ENCODE measurements around the gene RASA4.
"Not testable (repeated sequence)": the region's sequence is repeated elsewhere in the genome, so short reads cannot be mapped to it uniquely, and the experiment has no call there.

The RASA4 gene

DNA sequence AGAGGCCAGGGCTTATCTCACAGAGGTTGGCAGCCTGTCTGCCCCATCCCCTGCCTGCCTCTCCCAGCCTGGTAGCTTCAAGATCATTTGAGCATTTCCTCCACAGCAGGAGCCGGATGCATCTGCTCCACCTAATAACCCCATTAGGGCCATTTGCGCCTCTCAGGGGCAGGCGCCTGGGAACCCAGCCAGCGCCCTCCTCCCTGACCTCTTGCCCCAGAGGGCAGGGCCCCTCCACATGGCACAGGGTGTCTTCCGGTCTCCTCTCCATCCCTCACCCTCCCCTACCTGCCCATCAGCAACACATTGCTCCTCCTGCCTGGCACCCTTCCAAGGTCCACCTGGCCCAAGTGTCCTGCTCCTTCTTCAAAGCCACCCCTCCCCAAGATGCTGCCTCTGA is 18.8 kb upstream of the RASA4 start:
- H3K79me2 ChIP-seq (ENCODE audit: control insufficient read depth, low read length); H3K4me2 ChIP-seq (ENCODE audit: low read length); H4K20me1 ChIP-seq (ENCODE audit: control insufficient read depth, insufficient read depth, low read depth, low read length); H3K9me3 ChIP-seq (ENCODE audit: control insufficient read depth, insufficient read depth, low read length); H3K27ac ChIP-seq (ENCODE audit: low read depth, low read length); H3K4me1 ChIP-seq (ENCODE audit: control insufficient read depth, low read length); H3K9me2 ChIP-seq (replicated peaks; ENCODE audit: control insufficient read depth, low read length); H3K36me3 ChIP-seq (ENCODE audit: control insufficient read depth, low read length); H3K4me3 ChIP-seq (ENCODE audit: low read length); H3K27me3 ChIP-seq (ENCODE audit: control insufficient read depth, low read length); H3F3A ChIP-seq (ENCODE audit: control insufficient read depth, insufficient read depth): not testable (repeated sequence)

DNA sequence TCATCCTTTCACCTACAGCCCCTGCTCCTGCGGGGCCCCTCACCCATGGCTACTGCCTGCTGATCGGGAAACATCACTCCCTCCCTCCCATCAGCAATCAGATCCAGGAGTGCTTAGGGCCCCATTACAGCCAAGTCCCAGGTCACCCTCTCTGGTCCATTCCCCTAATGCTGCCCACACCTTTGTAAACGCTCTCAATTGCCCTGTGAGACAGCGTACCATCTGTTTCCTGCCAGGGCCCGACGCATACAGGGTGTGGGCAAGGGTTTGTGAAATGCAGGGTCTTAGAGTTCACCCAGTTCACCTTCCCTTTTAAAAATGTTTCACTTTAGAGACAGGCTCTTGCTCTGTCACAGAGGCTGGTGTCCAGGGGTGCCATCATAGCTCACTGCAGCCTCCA is 17.7 kb upstream of the RASA4 start:
- not testable (repeated sequence) for H3K9me2 ChIP-seq (replicated peaks; ENCODE audit: control insufficient read depth, low read length); H3K36me3 ChIP-seq (ENCODE audit: control insufficient read depth, low read length); H3F3A ChIP-seq (ENCODE audit: control insufficient read depth, insufficient read depth); H3K4me2 ChIP-seq (ENCODE audit: low read length); H3K27me3 ChIP-seq (ENCODE audit: control insufficient read depth, low read length); H3K27ac ChIP-seq (ENCODE audit: low read depth, low read length); H3K9me3 ChIP-seq (ENCODE audit: control insufficient read depth, insufficient read depth, low read length); H4K20me1 ChIP-seq (ENCODE audit: control insufficient read depth, insufficient read depth, low read depth, low read length); H3K4me3 ChIP-seq (ENCODE audit: low read length); H3K79me2 ChIP-seq (ENCODE audit: control insufficient read depth, low read length); H3K4me1 ChIP-seq (ENCODE audit: control insufficient read depth, low read length)

DNA sequence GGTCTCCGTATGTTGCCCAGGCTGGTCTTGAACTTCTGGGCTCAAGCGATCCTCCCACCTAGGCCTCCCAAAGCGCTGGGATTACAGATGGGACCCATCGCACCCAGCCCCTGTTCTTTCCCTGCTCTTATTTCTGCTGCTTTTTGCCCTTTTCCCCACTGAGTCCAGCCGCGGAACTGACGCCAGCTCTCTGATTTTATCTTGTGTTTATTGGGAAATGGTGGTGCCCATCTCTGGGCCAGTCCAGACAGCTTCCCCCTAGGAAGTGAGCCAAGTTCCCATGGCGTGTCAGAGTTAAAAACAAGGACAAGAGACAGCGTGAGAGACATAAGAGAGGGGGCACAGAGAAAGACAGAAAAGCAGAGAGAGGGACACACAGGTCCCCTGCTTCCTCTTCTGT is 14.1 kb upstream of the RASA4 start:
- not testable (repeated sequence) for H3K27me3 ChIP-seq (ENCODE audit: control insufficient read depth, low read length); H3K4me3 ChIP-seq (ENCODE audit: low read length); H3K79me2 ChIP-seq (ENCODE audit: control insufficient read depth, low read length); H3K4me1 ChIP-seq (ENCODE audit: control insufficient read depth, low read length); H3F3A ChIP-seq (ENCODE audit: control insufficient read depth, insufficient read depth); H3K9me2 ChIP-seq (replicated peaks; ENCODE audit: control insufficient read depth, low read length); H3K4me2 ChIP-seq (ENCODE audit: low read length); H4K20me1 ChIP-seq (ENCODE audit: control insufficient read depth, insufficient read depth, low read depth, low read length); H3K27ac ChIP-seq (ENCODE audit: low read depth, low read length); H3K36me3 ChIP-seq (ENCODE audit: control insufficient read depth, low read length); H3K9me3 ChIP-seq (ENCODE audit: control insufficient read depth, insufficient read depth, low read length)

DNA sequence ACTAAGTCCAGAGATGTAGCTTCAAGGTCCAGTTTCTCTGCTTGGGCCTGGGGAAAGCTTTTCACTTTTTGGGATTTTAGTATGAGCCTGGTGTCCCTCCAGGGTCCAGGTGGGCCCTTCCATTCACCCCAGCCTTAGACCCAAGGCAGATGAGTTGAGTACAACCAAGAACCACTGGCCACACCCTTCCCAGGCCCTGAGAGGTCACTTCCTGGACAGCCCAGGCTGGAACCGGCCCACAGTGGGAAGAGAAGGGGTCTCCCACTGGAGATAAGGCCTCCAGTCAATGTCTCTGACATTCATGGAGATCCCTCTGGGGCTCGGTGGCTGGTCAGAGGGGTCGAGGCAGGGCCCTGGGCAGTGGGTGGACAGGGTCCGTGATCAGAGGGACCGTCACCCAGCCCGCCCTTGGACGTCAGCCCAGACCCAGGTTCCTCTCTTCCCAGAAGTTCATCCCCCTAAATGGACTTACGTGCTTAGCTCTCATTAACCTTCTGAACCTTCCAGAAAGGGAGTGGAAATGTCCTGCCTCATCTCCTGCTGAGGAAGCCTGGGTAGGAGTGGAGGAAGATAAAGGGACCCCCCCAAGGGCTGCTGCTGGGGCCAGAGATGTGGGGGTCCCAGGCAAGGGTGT is 10.8 kb upstream of the RASA4 start:
- not testable (repeated sequence) for H3K36me3 ChIP-seq (ENCODE audit: control insufficient read depth, low read length); H3K27me3 ChIP-seq (ENCODE audit: control insufficient read depth, low read length); H3K4me2 ChIP-seq (ENCODE audit: low read length); H4K20me1 ChIP-seq (ENCODE audit: control insufficient read depth, insufficient read depth, low read depth, low read length); H3K27ac ChIP-seq (ENCODE audit: low read depth, low read length); H3K4me1 ChIP-seq (ENCODE audit: control insufficient read depth, low read length); H3K9me3 ChIP-seq (ENCODE audit: control insufficient read depth, insufficient read depth, low read length); H3F3A ChIP-seq (ENCODE audit: control insufficient read depth, insufficient read depth); H3K9me2 ChIP-seq (replicated peaks; ENCODE audit: control insufficient read depth, low read length); H3K4me3 ChIP-seq (ENCODE audit: low read length); H3K79me2 ChIP-seq (ENCODE audit: control insufficient read depth, low read length)

DNA sequence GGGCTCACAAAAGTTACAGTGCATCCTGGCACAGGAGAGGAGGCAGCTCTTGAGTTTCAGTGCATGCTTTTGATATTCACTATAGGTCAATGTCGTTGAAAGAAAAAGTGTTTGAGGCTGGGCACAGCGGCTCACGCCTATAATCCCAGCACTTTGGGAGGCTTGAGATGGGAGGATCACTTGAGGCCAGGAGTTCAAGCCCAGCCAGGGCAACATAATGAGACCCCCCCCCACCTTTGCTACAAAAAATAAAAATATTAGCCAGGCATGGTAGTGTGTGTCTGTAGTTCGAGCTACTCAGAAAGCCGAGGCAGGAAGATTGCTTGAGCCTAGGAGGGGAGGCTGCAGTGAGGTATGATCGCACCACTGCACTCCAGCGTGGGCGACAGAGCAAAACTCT is 1.6 kb upstream of the RASA4 start:
- not testable (repeated sequence) for H4K20me1 ChIP-seq (ENCODE audit: control insufficient read depth, insufficient read depth, low read depth, low read length); H3K4me2 ChIP-seq (ENCODE audit: low read length); H3F3A ChIP-seq (ENCODE audit: control insufficient read depth, insufficient read depth); H3K4me3 ChIP-seq (ENCODE audit: low read length); H3K79me2 ChIP-seq (ENCODE audit: control insufficient read depth, low read length); H3K9me3 ChIP-seq (ENCODE audit: control insufficient read depth, insufficient read depth, low read length); H3K27me3 ChIP-seq (ENCODE audit: control insufficient read depth, low read length); H3K27ac ChIP-seq (ENCODE audit: low read depth, low read length); H3K4me1 ChIP-seq (ENCODE audit: control insufficient read depth, low read length); H3K9me2 ChIP-seq (replicated peaks; ENCODE audit: control insufficient read depth, low read length); H3K36me3 ChIP-seq (ENCODE audit: control insufficient read depth, low read length)

DNA sequence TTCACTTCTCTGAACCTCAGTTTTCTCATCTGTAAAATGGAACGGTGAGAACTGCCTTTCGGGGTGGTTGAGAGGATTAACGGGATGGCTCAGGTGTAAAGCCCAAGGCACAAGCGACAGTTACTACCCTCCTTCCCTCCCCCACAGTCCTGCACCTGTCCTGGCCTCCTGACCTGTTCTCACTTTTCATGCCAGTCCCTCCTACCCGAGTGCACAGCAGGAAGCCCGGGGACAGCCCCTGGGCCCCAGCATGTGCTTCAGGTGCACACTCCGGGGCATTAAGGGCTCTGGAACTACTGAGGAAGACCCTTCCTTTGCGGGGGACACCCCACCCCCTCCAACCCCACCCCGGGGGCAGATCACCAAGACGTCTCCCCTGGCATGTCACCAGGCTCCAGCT is 626 bp downstream of the RASA4 start:
- not testable (repeated sequence) for H3K36me3 ChIP-seq (ENCODE audit: control insufficient read depth, low read length); H3K27ac ChIP-seq (ENCODE audit: low read depth, low read length); H3K9me2 ChIP-seq (replicated peaks; ENCODE audit: control insufficient read depth, low read length); H3K79me2 ChIP-seq (ENCODE audit: control insufficient read depth, low read length); H3K27me3 ChIP-seq (ENCODE audit: control insufficient read depth, low read length); H3K9me3 ChIP-seq (ENCODE audit: control insufficient read depth, insufficient read depth, low read length); H3K4me2 ChIP-seq (ENCODE audit: low read length); H3F3A ChIP-seq (ENCODE audit: control insufficient read depth, insufficient read depth); H3K4me3 ChIP-seq (ENCODE audit: low read length); H4K20me1 ChIP-seq (ENCODE audit: control insufficient read depth, insufficient read depth, low read depth, low read length)
- peaks cover 11% of the 10 kb centered on the region for H3K4me1 ChIP-seq (ENCODE audit: control insufficient read depth, low read length)

DNA sequence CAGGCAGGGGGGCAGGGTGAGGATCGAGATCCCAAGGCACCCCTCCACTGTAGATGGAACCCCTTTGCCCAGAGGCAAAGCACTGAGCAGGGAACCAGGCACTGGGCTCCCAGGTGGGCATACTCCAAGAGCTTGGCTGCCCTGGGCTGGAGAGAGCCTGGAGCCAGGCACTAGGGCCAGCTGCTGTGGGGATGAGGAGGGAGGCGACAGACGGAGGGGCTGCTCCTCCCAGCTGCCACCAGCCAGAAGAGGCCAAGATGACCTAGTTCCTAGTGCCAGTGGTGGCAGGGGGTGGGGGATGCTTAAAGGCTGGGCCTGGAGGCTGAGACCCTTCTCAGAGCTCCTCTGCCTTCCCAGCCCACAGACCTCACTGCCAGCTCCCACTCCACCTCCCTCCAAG is 1.7 kb downstream of the RASA4 start:
- not testable (repeated sequence) for H3F3A ChIP-seq (ENCODE audit: control insufficient read depth, insufficient read depth); H3K36me3 ChIP-seq (ENCODE audit: control insufficient read depth, low read length); H4K20me1 ChIP-seq (ENCODE audit: control insufficient read depth, insufficient read depth, low read depth, low read length); H3K4me3 ChIP-seq (ENCODE audit: low read length); H3K27me3 ChIP-seq (ENCODE audit: control insufficient read depth, low read length); H3K9me3 ChIP-seq (ENCODE audit: control insufficient read depth, insufficient read depth, low read length); H3K27ac ChIP-seq (ENCODE audit: low read depth, low read length); H3K9me2 ChIP-seq (replicated peaks; ENCODE audit: control insufficient read depth, low read length); H3K4me2 ChIP-seq (ENCODE audit: low read length); H3K79me2 ChIP-seq (ENCODE audit: control insufficient read depth, low read length)
- peaks cover 11% of the 10 kb centered on the region for H3K4me1 ChIP-seq (ENCODE audit: control insufficient read depth, low read length)

DNA sequence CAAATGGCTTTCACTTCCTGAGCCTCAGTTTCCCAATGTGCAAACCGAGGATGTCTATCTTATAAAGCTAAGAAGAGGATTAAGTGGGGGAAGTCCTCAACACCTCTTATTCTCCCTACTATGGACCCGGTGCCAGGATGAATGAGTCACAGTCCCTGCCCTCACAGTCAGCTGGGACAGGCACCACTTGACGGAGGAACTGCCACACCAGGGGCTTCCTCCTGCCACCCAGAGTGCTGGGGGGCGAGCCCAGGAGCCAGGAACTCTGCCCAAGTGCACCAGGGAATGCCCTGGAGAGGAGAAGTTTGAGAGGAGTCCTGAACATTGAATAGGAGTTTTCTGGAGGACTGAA is 2.2 kb downstream of the RASA4 start:
- H4K20me1 ChIP-seq (ENCODE audit: control insufficient read depth, insufficient read depth, low read depth, low read length); H3K9me3 ChIP-seq (ENCODE audit: control insufficient read depth, insufficient read depth, low read length); H3K36me3 ChIP-seq (ENCODE audit: control insufficient read depth, low read length); H3K27ac ChIP-seq (ENCODE audit: low read depth, low read length); H3K4me2 ChIP-seq (ENCODE audit: low read length); H3K79me2 ChIP-seq (ENCODE audit: control insufficient read depth, low read length); H3K27me3 ChIP-seq (ENCODE audit: control insufficient read depth, low read length); H3K4me3 ChIP-seq (ENCODE audit: low read length); H3K9me2 ChIP-seq (replicated peaks; ENCODE audit: control insufficient read depth, low read length); H3F3A ChIP-seq (ENCODE audit: control insufficient read depth, insufficient read depth): not testable (repeated sequence)
- peaks cover 11% of the 10 kb centered on the region for H3K4me1 ChIP-seq (ENCODE audit: control insufficient read depth, low read length)

All from DOHH2 (cell line).